AG09309 (cell line): ENCODE data around the gene MCM9.
"Not testable (repeated sequence)": the region's sequence is repeated elsewhere in the genome, so short reads cannot be mapped to it uniquely, and the experiment has no call there.

Source experiments
- DNase-seq: peaks from one replicate; pipeline ENCODE4 v3.0.0-alpha.2; 2010; ENCODE audit warnings: low read depth
- H3K4me3 ChIP-seq: 2 replicates; pipeline ENCODE4 v1.5.1; 2011; ENCODE audit warnings: mild to moderate bottlenecking, low read depth, low read length, moderate library complexity; ENCODE audit not compliant: control insufficient read depth
- TF ChIP-seq, protein P1 (sequence below): IDR thresholded peaks from 2 replicates; pipeline ENCODE4 v1.5.1; 2011; ENCODE audit warnings: mild to moderate bottlenecking, low read depth, low read length, inconsistent platforms; ENCODE audit not compliant: insufficient read depth, control insufficient read depth; ENCODE audit errors: missing control alignments

MCM9 gene

GRCh38 chr6:118770112-118770788 is 164.7 kb downstream of the MCM9 start:
- no peak for DNase-seq
- H3K4me3 ChIP-seq: no peak overlapping the region
- TF ChIP-seq, protein P1, sequence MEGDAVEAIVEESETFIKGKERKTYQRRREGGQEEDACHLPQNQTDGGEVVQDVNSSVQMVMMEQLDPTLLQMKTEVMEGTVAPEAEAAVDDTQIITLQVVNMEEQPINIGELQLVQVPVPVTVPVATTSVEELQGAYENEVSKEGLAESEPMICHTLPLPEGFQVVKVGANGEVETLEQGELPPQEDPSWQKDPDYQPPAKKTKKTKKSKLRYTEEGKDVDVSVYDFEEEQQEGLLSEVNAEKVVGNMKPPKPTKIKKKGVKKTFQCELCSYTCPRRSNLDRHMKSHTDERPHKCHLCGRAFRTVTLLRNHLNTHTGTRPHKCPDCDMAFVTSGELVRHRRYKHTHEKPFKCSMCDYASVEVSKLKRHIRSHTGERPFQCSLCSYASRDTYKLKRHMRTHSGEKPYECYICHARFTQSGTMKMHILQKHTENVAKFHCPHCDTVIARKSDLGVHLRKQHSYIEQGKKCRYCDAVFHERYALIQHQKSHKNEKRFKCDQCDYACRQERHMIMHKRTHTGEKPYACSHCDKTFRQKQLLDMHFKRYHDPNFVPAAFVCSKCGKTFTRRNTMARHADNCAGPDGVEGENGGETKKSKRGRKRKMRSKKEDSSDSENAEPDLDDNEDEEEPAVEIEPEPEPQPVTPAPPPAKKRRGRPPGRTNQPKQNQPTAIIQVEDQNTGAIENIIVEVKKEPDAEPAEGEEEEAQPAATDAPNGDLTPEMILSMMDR: no peak

DNA sequence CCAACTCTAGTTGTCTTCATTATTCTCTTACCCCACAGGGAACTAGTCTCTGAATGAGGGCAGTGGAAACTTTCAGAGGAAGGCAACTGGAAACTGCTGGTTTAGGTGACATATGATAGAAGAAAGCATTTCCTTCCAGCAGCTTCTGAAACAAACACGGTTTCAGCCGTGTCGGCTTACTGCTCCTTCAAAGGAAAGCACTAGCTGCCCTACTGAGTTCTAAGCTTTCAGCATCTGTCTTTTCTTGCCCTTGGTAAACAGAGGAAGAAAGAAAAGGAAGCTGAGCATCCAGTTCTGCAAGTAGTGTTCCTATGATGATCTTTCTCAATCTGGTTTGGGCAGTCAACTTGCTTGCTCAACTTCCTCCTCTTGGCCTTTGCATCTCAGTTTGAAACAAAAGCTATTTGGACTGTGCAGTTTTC is 166.0 kb downstream of the MCM9 start:
- TF ChIP-seq, protein P1: no peak
- DNase-seq: no peak
- H3K4me3 ChIP-seq: no peak overlapping the region

DNA sequence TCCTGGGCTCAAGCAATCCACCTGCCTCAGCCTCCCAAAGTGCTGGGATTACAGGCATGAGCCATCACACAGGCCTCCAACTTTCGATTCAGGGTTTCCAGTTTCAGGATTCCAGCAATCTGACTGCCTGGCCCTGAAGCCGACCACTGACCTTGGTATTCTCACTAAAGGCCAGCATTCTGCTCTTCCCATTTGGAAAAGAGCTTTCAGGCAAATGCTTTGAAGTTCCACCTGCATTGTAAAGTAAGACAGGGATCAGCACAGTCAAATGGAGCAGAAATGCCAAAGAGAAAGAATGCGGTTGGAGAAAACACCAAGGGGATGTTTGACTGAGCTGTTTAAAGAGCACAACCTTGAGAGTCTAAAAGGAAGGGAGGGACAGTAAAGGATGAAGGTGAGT is 166.5 kb downstream of the MCM9 start:
- TF ChIP-seq, protein P1: no peak
- no peak for DNase-seq
- H3K4me3 ChIP-seq: no peak overlapping the region

DNA sequence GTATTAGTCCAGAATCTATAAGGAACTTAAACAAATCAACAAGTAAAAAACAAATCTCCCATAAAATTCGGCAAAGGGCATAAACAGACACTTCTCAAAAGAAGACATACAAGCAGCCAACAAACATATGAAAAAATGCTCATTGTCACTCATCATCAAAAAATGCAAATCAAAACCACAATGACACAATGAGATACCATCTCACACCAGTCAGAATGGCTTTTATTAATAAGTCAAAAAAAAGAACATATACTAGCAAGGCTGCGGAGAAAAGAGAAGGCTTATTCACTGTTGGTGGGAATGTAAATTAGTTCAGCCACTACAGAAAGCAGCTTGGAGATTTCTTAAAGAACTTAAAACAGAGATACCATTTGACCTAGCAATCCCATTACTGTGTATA is 169.6 kb downstream of the MCM9 start:
- not testable (repeated sequence) for H3K4me3 ChIP-seq, DNase-seq

- no peak for DNase-seq
- TF ChIP-seq, protein P1: no peak
- no peak overlapping the region for H3K4me3 ChIP-seq
Measured at GRCh38 chr6:118764766-118765165, 170.2 kb downstream of the MCM9 start.
